Measurements from ENCODE around the gene MMP11. TPM values are rescaled to one million over a fixed set of nuclear protein-coding genes. Genes with fewer than 3 reads are reported as not detected.

Gene MMP11
- total and polyA plus RNA-seq, 4 donors = 0.33 to 33.7 (median 0.61) TPM

DNA sequence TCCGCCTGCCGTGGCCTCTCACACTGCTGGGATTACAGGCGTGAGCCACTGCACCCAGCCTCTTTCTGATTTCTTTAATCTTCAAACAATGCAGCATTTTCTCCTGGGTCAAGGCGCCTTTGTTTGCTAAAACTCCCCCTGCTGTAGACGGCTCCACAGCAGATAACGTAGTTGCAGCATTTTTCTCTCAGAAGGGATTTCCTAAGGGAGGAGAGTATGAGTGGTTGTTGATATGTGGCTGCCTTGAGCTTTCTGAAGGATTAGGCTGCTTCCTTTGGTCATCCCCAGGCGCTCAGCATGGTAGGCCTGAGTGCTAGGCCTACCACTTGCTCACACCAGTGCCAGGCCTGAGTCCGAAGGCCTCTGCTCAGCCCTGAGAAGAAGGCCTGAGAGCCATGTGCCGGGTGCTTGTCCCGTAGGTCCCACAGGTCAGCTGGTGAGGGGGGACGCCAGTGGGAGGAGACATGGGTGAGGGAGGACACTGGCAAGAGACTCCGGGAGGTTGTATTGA, 32.2 kb downstream of the MMP11 start:
- Histone ChIP-seq H3K36me3 (ENCODE audit: control insufficient read depth in 4 of 4, insufficient read depth in 3 of 4, low read depth in 1 of 4, low read length in 3 of 4) (peaks cover 9 to 51% (median 25%) of the 10 kb centered on the region in 4 donors), H3K27me3 (ENCODE audit: control insufficient read depth in 4 of 4, insufficient read depth in 4 of 4, low read length in 3 of 4) (no peaks in the 10 kb centered on the region), H3K9ac (ENCODE audit: low read depth in 1 of 2, low read length in 2 of 2) (no peak overlapping the region), H3K9me3 (ENCODE audit: control insufficient read depth in 4 of 4, low read length in 3 of 4) (no peaks in the 10 kb centered on the region), H3K4me1 (ENCODE audit: control insufficient read depth in 4 of 4, insufficient read depth in 4 of 4, low read length in 3 of 4) (peaks cover 3 to 12% (median 9%) of the 10 kb centered on the region in 4 donors), H3K27ac (ENCODE audit: low read depth in 1 of 2, low read length in 2 of 2) (no peak overlapping the region), H3K4me3 (ENCODE audit: low read depth in 1 of 3, low read length in 3 of 3) (no peak overlapping the region)
- DNase-seq (ENCODE audit: low spot score) = no peak
- TF ChIP-seq FOXA1 (IDR thresholded peaks at IDR 0.05) (no peak), YY1 (IDR thresholded peaks at IDR 0.05) (no peak), SP1 (IDR thresholded peaks at IDR 0.05) (no peak), EGR1 (IDR thresholded peaks at IDR 0.05; ENCODE audit: low read depth in 2 of 2) (no peak)
- TF ChIP-seq, protein P1, sequence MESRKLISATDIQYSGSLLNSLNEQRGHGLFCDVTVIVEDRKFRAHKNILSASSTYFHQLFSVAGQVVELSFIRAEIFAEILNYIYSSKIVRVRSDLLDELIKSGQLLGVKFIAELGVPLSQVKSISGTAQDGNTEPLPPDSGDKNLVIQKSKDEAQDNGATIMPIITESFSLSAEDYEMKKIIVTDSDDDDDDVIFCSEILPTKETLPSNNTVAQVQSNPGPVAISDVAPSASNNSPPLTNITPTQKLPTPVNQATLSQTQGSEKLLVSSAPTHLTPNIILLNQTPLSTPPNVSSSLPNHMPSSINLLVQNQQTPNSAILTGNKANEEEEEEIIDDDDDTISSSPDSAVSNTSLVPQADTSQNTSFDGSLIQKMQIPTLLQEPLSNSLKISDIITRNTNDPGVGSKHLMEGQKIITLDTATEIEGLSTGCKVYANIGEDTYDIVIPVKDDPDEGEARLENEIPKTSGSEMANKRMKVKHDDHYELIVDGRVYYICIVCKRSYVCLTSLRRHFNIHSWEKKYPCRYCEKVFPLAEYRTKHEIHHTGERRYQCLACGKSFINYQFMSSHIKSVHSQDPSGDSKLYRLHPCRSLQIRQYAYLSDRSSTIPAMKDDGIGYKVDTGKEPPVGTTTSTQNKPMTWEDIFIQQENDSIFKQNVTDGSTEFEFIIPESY (IDR thresholded peaks at IDR 0.05) = no peak
- TF ChIP-seq, protein P2, sequence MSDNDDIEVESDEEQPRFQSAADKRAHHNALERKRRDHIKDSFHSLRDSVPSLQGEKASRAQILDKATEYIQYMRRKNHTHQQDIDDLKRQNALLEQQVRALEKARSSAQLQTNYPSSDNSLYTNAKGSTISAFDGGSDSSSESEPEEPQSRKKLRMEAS (IDR thresholded peaks at IDR 0.05) = no peak
- TF ChIP-seq, protein P3, sequence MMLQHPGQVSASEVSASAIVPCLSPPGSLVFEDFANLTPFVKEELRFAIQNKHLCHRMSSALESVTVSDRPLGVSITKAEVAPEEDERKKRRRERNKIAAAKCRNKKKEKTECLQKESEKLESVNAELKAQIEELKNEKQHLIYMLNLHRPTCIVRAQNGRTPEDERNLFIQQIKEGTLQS (IDR thresholded peaks at IDR 0.05) = no peak
- 77% methylated on average over 12 of the region's 12 CpGs for WGBS

DNA sequence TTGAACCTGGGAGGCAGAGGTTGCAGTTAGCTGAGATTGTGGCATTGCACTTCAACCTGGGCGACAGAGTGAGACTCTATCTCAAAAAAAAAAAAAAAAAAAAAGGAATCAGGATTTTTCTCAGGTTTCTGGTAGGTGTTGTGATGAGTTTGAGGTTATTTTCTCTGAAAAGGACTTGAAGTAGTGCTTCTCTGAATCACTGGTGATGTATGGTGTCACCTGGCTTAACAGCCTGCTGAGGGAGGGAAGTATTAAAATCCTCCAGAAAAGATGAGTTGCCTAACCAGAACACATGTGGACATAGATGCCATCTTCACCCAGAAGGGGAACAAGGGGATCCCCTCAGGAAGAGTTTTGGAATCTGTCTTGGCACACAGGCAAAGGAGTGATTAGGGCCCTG, 34.2 kb downstream of the MMP11 start:
- no peak overlapping the region for H3K9ac ChIP-seq (ENCODE audit: low read depth in 1 of 2, low read length in 2 of 2)
- peaks cover 2 to 42% (median 19%) of the 10 kb centered on the region in 4 donors for H3K36me3 ChIP-seq (ENCODE audit: control insufficient read depth in 4 of 4, insufficient read depth in 3 of 4, low read depth in 1 of 4, low read length in 3 of 4)
- H3K27ac ChIP-seq (ENCODE audit: low read depth in 1 of 2, low read length in 2 of 2) = no peak overlapping the region
- TF ChIP-seq, protein P4, sequence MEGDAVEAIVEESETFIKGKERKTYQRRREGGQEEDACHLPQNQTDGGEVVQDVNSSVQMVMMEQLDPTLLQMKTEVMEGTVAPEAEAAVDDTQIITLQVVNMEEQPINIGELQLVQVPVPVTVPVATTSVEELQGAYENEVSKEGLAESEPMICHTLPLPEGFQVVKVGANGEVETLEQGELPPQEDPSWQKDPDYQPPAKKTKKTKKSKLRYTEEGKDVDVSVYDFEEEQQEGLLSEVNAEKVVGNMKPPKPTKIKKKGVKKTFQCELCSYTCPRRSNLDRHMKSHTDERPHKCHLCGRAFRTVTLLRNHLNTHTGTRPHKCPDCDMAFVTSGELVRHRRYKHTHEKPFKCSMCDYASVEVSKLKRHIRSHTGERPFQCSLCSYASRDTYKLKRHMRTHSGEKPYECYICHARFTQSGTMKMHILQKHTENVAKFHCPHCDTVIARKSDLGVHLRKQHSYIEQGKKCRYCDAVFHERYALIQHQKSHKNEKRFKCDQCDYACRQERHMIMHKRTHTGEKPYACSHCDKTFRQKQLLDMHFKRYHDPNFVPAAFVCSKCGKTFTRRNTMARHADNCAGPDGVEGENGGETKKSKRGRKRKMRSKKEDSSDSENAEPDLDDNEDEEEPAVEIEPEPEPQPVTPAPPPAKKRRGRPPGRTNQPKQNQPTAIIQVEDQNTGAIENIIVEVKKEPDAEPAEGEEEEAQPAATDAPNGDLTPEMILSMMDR (IDR thresholded peaks at IDR 0.05; ENCODE audit: low read depth, low read length, missing input control) = no peak
- no peak for TF ChIP-seq EGR1 (IDR thresholded peaks at IDR 0.05; ENCODE audit: low read depth in 2 of 2)
- TF ChIP-seq RXRA (IDR thresholded peaks at IDR 0.05) = no peak
- TF ChIP-seq HNF4A (conservative IDR thresholded peaks at IDR 0.05) = no peak
- TF ChIP-seq, protein P2 (IDR thresholded peaks at IDR 0.05) = no peak
- TF ChIP-seq NR2F2 (IDR thresholded peaks at IDR 0.05) = no peak
- H3K4me1 ChIP-seq (ENCODE audit: control insufficient read depth in 4 of 4, insufficient read depth in 4 of 4, low read length in 3 of 4) = peaks cover 3 to 12% (median 9%) of the 10 kb centered on the region in 4 donors
- 93% methylated on average over 1 of the region's 1 CpG for whole genome bisulfite sequencing
- no peaks in the 10 kb centered on the region for H3K9me3 ChIP-seq (ENCODE audit: control insufficient read depth in 4 of 4, low read length in 3 of 4)
- DNase-seq (ENCODE audit: low spot score) = no peak
- no peaks in the 10 kb centered on the region for H3K27me3 ChIP-seq (ENCODE audit: control insufficient read depth in 4 of 4, insufficient read depth in 4 of 4, low read length in 3 of 4)
- no peak overlapping the region for H3K4me3 ChIP-seq (ENCODE audit: low read depth in 1 of 3, low read length in 3 of 3)

DNA sequence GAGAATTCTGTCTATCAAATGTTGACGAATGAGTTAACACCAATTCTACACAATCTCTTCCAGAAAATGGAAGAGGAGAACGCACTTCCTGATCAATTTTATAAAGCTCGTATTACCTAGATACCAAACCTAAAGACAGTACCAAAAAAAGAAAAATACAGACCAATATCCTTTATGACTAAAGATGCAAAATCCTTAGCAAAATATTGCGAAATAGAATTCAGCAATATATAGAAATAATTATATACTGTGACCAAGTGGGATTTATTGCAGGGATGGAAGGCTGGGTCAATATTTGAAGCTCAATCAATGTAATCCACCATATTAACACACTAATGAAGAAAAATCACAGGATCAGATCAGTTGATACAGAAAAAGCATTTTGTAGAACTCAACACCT, 39.7 kb downstream of the MMP11 start:
- peaks cover 0 to 31% (median 13%) of the 10 kb centered on the region in 4 donors for H3K36me3 ChIP-seq (ENCODE audit: control insufficient read depth in 4 of 4, insufficient read depth in 3 of 4, low read depth in 1 of 4, low read length in 3 of 4)
- H3K4me3 ChIP-seq (ENCODE audit: low read depth in 1 of 3, low read length in 3 of 3) = no peak overlapping the region
- H3K27me3 ChIP-seq (ENCODE audit: control insufficient read depth in 4 of 4, insufficient read depth in 4 of 4, low read length in 3 of 4) = no peaks in the 10 kb centered on the region
- DNase-seq (ENCODE audit: low spot score) = no peak
- H3K9me3 ChIP-seq (ENCODE audit: control insufficient read depth in 4 of 4, low read length in 3 of 4) = no peaks in the 10 kb centered on the region
- 96% methylated on average over 4 of the region's 4 CpGs for WGBS
- TF ChIP-seq, protein P2 (IDR thresholded peaks at IDR 0.05) = no peak
- TF ChIP-seq, protein P5, sequence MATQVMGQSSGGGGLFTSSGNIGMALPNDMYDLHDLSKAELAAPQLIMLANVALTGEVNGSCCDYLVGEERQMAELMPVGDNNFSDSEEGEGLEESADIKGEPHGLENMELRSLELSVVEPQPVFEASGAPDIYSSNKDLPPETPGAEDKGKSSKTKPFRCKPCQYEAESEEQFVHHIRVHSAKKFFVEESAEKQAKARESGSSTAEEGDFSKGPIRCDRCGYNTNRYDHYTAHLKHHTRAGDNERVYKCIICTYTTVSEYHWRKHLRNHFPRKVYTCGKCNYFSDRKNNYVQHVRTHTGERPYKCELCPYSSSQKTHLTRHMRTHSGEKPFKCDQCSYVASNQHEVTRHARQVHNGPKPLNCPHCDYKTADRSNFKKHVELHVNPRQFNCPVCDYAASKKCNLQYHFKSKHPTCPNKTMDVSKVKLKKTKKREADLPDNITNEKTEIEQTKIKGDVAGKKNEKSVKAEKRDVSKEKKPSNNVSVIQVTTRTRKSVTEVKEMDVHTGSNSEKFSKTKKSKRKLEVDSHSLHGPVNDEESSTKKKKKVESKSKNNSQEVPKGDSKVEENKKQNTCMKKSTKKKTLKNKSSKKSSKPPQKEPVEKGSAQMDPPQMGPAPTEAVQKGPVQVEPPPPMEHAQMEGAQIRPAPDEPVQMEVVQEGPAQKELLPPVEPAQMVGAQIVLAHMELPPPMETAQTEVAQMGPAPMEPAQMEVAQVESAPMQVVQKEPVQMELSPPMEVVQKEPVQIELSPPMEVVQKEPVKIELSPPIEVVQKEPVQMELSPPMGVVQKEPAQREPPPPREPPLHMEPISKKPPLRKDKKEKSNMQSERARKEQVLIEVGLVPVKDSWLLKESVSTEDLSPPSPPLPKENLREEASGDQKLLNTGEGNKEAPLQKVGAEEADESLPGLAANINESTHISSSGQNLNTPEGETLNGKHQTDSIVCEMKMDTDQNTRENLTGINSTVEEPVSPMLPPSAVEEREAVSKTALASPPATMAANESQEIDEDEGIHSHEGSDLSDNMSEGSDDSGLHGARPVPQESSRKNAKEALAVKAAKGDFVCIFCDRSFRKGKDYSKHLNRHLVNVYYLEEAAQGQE (IDR thresholded peaks at IDR 0.05) = no peak
- no peak for TF ChIP-seq NR2F2 (IDR thresholded peaks at IDR 0.05)
- TF ChIP-seq RAD21 (IDR thresholded peaks at IDR 0.05) = no peak
- TF ChIP-seq, protein P3 (IDR thresholded peaks at IDR 0.05) = no peak
- no peak overlapping the region for H3K27ac ChIP-seq (ENCODE audit: low read depth in 1 of 2, low read length in 2 of 2)
- no peak overlapping the region for H3K9ac ChIP-seq (ENCODE audit: low read depth in 1 of 2, low read length in 2 of 2)
- H3K4me1 ChIP-seq (ENCODE audit: control insufficient read depth in 4 of 4, insufficient read depth in 4 of 4, low read length in 3 of 4) = no peaks in the 10 kb centered on the region

Measured in liver (tissue), 9 donors.